Measurements from ENCODE around the gene CD160.
A peak's percentile ranks its signal among the peaks of the same experiment; 100 is the strongest.
"Not testable (repeated sequence)": the region's sequence is repeated elsewhere in the genome, so short reads cannot be mapped to it uniquely, and the experiment has no call there.

The CD160 gene, protein sequence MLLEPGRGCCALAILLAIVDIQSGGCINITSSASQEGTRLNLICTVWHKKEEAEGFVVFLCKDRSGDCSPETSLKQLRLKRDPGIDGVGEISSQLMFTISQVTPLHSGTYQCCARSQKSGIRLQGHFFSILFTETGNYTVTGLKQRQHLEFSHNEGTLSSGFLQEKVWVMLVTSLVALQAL

DNA sequence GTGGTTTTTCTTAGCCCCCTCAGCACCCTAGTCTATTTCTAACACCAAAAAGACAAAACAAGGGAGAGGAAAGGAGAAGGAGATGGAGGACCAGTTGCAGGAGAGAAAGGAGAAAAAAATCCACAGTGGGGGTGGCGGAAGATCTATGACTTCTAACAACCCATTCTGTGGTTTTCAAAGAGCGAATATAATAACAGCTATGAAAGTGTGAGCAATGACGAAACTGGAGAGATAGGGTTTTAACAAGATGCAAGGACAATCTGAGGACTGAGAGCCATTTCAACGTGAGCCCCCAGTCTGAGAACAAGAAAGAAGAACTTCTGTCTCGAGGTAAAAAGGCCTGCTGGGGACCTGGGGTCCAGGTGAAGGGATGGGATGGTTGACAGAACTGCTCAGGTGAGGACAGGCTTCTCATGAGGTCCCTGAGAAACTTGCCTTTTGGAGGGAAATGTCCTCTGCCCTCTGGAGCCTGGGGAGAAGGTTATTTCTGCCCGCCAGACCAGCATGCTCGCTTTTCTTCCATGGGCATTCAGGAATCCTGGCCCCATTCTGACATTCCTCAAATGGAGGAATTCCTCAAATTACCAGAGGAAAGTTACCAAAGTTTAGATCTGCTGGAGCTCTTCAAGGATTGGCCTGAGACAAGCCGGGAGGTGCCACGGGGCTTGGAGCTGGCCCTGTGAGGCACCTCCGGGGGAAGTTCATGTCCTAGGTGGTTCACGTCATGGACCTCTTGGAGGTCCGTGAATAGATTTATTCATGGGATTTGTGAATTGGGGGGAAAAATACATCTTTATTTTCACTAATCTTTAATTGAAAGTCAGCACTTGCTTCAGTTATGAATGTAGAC is at the start of gene CD160:
Gene CD160 (plus strand): TSS at position 270 of the 850 bp plus-strand sequence. CDS start 8,829 bp downstream, outside the sequence.
- no peak for FAIRE-seq

DNA sequence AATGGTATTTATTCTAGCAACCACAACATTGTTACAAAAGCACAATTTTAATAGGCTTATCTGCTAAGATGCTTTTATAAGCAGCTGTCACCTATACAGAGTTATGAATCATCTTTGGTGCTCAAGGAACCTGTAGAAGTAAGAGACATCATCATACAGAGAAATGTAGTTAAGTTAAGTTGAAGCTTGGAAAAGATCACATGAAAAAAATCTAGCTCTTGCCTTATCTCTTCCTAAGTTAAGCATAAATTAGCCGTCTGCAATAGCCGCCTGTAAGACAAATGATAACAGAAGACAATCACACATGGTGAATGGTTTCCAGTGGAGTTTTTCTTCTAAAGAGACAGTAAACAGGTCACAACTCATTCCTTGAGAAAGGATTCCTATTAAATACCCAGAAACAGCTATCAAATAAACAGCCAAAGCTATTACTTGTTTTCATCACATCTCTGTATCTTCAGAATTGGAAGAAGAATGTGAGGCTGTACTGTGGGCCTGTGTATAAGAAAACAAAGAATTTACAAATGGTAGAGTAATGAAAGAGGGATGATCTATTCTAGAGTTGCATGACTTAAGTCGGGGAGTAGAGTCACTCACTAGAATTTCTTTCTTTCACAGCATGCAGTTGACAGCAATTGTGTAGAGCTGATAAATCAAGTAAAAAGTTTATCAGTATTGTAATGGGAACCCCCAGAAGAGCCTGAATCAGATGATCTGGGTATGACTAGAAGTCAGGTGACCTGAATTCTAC is 48.1 kb upstream of the CD160 start:
- FAIRE-seq; DNase-seq (ENCODE audit: low spot score): not testable (repeated sequence)

More for the DNA sequence above, at the start of gene CD160:
- no peak for DNase-seq (ENCODE audit: low spot score)

DNA sequence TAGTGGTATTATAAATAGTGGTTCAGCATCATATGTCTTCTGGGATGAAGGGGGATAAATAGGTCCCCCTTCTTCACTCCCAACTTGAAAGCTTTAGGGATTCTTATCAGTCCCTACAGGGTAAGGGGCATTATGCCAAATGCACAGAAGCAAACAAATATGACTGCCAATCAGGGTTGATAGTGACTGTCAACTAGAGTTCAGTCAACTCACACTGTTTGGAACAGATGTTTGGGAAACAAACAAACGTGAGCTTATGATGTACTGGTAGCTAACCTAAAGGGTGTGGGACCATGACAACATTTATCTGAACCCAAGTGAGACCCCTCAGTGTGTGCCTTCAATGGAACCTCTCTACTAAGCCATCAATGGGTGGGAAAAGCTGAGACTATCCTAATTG is 46.1 kb upstream of the CD160 start:
- not testable (repeated sequence) for DNase-seq (ENCODE audit: low spot score); FAIRE-seq

DNA sequence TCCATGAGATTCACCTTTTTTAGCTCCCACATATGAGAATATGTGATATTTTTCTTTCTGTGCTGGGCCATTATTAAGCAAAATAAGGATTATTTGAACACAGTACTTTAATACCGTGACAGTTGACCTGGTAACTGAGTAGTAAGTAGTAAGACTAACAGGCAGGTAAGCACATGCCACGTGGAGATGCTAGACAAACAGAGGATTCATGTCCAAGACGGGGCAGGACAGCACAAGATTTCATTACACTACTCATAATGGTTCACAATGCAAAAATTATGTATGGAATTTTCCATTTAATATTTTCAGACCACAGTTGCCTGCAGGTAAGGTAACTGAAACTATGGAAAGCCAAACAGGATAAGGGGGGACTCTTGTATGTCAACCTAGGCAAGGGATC is 34.4 kb upstream of the CD160 start:
- not testable (repeated sequence) for FAIRE-seq

DNA sequence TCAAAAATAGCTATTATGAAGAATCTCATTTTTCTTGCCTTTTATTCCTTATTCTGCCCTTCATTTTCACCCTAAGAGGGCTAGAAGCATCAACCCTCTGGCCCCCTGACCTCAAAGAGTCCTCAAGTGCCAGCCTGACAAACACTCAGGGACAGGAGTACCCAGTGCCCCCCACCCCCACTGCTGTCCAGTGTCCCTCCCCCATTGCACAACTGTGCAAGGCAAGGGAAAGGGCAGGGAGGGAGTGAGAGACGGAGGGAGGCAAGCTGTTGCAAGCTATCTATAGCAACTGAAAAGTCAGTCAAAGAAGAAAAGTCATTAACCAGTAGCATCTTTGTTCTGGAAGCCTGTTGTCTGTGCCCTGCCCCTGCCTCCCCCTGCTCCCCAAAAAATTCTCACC is 33.2 kb upstream of the CD160 start:
- not testable (repeated sequence) for DNase-seq (ENCODE audit: low spot score); FAIRE-seq

More for the DNA sequence above, 34.4 kb upstream of the CD160 start:
- not testable (repeated sequence) for DNase-seq (ENCODE audit: low spot score)

DNA sequence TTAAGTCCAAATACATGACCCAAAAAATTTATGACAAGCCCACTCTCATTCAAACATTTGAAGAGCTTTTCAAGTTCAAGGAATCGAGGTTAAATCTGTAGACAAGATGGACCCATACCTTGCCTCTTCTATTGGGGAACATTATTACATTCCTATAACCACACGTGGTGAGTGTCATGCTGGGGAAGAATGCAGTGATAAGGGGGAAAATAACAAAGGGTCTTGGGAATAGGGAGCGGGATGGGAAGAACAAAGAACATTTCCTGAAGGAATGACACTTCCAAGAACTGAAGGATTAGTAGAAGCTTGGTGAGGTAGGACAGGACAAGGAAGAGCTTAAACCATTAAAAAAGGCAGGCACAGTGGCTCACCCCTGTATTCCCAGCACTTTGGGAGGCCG is 31.0 kb upstream of the CD160 start:
- FAIRE-seq = no peak

DNA sequence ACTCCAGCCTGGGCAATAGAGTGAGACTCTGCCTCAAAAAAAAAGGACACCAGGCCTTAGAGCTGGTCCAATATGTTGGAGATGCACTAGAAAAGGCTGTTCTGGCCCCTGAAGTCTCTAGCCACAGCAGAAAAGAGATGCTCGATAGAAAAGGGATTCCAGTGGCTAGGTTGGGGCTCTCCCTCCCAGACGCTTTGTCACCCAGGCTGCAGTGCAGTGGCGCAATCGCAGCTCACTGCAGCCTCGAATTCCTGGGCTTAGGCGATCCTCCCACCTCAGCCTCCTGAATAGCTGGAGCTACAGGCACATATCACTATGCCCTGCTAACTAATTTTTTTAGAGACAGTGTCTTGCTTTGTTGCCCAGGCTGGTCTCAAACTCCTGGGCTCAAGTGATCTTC is 30.4 kb upstream of the CD160 start:
- FAIRE-seq (no peak), DNase-seq (ENCODE audit: low spot score) (no peak)

More for the DNA sequence above, 31.0 kb upstream of the CD160 start:
- no peak for DNase-seq (ENCODE audit: low spot score)

DNA sequence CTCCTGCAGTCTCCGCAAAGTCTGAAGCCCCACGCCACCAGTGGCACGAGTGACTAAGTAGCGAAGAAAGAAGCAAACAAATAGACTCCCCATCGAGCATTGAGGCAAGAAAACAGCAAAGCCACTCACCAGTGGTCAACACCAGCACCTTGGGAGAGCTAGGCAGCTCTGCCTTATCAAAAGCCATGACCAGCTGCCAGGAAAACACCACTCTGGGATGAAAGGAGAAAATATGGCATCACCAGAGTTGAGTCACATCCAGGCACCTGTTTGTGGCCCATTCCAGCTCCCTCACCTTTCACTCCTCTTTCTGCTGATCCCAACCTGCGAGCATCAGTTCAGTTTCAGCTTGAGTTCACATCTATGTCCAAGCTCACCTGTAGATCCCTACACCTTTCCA is 29.4 kb upstream of the CD160 start:
- no peak for FAIRE-seq

DNA sequence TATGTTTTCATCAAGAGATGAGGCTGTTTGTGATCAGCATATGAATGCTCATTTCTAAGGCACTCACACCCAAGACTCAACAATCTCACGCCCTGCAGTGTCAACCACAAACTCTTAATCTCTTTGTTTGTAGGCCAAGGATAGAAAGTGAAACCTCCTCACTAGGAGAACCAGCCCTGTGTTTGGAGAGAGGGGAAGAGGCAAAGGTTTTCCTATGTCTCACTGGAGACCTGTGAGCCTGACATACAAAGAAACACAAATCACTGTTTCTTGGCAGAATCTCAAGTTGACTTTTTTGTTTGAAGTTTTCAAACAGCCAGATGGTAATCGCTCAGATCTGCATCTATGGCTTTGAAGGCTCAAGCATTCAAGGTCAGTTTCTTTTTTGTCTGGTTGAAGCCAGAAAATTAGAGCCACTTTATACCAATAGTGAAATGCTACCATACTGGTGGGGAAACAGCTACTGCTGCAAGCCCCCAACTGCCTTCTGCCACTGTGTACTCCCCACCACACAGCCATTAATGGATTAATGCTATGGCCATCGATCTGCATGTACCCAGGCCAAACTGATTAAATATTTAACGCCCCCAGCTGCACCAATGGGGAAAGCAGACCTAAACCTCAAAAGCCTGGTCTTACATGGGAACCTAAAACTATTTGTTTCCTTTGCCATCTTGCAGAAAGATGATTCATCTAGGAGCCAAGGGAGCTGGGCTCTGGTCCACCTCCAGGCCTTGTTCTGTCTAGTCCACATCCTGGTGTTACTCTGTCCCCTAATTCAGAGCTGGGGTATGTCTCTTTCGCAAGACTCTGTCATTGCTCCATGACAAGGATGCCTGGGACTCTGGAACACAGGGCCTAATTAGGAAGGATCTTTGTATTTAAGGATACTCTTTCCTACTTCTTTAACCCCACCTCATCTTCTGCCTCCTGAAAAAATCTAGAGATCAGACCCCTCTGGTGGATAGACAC is 28.4 kb upstream of the CD160 start:
- FAIRE-seq = no peak

More for the DNA sequence above, 29.4 kb upstream of the CD160 start:
- DNase-seq (ENCODE audit: low spot score) = no peak

DNA sequence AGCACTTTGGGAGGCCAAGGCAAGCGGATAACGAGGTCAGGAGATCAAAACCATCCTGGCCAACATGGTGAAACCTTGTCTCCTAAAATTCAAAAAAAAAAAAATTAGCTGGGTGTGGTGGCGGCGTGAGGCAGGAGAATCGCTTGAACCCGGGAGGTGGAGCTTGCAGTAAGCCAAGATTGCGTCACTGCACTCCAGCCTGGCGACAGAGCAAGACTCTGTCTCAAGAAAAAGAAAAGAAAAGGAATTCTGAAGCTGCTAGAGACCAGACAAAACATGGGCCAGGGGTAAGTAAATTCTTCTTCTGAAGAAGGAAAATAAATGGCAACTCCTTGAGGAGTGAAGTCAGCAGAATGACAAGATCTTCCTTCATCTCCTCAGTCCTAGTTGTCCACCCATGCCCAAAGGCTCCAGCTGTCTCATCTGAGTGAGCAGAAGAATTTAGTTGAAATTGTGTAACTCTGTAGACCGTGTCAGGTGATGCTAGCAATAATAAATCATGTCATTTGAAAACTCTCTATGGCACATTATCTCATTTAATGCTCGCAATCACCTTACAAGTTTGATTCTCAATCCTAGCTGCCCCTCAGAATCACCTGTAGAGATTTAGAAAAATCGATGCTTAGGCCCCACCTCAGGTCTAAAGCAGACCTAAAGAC is 26.4 kb upstream of the CD160 start:
- DNase-seq (ENCODE audit: low spot score) = no peak
- no peak for FAIRE-seq

More for the DNA sequence above, 28.4 kb upstream of the CD160 start:
- peak; percentile 23 for DNase-seq (ENCODE audit: low spot score)

DNA sequence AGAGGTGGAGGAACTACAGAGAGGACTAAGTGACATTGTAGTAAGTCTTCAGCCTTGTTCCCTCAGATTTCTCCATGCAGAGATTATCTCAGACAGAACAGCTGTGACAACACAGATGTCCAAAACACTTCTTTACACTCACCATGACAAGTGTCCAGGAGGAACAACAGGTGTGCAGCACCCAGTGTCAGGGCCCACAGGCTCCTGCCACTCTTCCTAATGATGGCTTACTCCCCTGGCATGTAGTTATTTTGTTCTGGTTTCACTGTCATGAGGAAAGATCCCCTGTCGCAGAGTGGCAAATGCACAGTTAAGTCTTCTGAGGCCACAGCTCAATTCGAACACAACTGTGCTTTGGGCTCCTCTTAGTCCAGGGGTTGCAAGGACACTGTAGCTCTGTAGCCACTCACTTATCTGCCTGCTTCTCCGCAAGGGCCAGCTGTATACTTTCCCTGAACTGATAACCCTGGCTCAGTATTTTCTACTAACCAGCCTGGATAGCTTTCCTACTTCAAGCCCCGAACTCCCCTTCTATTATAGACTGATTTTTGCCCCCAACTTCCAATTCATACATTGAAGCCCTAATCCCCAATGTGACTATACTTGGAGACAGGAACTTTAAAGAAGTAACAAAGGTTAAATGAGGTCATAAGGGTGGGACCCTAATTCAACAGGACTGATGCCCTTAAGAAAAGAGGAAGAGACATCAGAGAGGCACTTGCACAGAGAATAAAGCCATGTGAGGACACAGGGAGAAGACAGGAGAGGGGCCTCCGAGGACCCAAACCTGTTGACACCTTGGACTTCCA is 23.3 kb upstream of the CD160 start:
- FAIRE-seq = no peak
- DNase-seq (ENCODE audit: low spot score) = no peak

DNA sequence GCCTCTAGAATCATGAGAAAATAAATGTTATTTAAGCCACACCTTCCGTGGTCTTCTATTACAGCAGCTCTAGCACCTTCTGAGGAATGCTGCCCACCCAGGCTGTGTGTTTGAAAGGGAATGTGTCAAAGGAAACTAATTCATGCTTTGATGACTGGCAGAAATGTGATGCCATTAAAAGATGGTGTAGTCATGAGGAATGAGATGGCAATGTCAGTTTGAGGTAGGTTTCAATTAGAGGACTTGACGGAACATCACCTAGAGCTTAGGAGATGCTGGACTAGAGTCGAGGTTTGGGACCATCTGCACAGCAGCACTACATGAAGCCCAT is 22.7 kb upstream of the CD160 start:
- FAIRE-seq (no peak), DNase-seq (ENCODE audit: low spot score) (no peak)

DNA sequence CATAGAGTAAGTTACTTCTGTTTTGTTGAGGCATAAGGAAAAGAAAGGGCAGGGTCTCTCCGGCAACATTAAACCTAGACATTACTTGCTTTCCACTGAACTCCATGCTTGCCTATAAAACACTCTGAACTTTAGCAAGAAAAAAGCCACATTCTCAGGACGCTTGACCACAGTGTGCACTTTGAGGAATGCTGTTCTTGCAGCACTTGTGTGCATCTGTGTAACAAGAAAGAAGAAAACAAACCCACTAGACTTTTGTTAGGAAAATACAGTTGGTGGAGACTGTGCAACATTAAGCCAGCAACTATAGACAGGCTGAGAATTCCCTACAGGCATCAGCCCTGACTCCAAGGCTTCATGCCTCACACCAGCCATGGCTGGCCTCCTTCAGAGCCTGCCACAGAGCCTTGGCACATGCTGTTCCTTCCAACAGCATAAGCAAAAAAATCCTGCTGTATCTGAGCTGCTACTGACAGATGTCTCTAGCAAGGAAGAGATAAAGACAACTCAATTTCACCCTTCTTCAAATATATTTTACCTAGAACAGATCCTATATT is 17.9 kb upstream of the CD160 start:
- DNase-seq (ENCODE audit: low spot score) = no peak
- FAIRE-seq = no peak

DNA sequence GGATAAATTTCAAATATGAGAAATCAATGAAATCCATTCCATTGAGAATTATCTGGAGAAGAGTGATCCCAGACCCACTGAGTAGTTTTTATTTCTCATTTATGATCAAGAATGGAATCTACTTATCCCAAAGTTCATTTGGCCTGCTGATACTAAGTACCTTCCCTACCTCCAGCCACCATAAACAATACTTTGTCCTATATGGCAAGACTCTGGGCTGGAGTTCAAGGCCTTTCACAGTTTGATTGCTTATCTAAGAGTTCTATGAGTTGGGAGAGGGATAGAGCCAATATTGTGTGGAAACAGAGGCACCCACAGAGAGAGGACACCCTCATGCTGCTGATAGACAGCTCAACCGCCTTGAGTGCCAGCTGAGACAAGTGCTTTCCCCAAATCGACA is 17.2 kb upstream of the CD160 start:
- DNase-seq (ENCODE audit: low spot score) = no peak
- no peak for FAIRE-seq

DNA sequence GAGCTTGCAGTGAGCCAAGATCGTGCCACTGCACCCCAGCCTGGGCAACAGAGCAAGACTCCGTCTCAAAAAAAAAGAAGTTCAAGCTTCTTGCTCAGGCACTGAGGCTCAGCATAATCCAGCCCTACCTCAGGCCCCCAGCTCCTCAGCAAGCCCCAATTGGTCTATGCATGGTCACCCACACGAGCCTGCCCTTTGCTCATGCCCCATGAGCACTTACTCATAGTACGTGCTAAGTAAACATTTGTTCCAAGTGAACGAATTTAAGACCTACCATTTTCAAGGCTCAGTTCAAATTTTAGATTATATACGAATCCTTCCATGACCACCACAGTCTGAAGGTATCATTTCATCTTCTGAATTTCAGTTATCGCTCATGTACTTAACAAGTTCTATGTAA is 16.5 kb upstream of the CD160 start:
- FAIRE-seq = no peak

DNA sequence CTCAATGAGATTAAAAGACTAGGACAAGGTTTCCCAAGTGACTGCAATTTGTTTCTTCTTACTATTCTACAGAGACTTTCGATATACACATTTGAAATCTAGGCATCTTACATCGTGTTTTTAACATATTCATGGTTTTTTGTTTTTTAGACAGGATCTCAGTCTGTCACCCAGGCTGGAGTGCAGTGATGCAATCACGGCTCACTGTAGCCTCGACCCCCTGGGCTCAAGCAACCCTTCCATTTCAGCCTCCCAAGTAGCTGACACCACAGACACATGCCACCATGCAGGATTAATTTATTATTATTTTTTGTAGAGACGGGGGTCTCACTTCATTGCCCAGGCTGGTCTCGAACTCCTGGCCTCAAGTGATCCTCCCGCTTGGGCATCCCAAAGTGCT is 13.7 kb upstream of the CD160 start:
- FAIRE-seq (no peak), DNase-seq (ENCODE audit: low spot score) (no peak)

More for the DNA sequence above, 16.5 kb upstream of the CD160 start:
- DNase-seq (ENCODE audit: low spot score) = no peak

DNA sequence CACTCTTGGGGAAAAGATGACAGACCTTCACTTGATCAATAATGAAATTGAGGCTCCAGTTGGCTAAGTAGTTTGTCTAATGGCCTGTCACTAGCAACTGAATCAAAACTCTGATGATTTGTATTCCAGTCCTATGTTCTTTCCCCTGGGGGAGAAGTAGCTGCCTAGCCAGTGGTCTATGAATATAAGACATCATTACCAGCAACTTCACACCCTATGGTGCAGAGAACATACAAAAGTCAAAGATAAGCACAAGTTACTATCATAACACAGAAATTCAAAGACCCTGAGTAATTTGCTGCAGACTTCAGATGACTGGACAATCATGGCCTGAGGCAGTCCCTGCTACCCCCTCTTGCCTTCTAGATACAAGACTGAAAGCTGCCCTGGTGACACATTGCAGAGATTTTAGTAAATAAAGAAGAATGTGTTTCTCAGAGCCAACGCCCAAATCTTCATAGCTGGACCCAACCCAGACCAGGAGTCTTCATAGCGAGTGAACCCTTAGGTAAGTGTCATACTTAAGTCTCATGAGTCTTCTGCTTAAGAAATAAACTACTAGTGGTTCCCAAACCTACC is 13.1 kb upstream of the CD160 start:
- DNase-seq (ENCODE audit: low spot score) = peak; percentile 22
- FAIRE-seq = no peak

DNA sequence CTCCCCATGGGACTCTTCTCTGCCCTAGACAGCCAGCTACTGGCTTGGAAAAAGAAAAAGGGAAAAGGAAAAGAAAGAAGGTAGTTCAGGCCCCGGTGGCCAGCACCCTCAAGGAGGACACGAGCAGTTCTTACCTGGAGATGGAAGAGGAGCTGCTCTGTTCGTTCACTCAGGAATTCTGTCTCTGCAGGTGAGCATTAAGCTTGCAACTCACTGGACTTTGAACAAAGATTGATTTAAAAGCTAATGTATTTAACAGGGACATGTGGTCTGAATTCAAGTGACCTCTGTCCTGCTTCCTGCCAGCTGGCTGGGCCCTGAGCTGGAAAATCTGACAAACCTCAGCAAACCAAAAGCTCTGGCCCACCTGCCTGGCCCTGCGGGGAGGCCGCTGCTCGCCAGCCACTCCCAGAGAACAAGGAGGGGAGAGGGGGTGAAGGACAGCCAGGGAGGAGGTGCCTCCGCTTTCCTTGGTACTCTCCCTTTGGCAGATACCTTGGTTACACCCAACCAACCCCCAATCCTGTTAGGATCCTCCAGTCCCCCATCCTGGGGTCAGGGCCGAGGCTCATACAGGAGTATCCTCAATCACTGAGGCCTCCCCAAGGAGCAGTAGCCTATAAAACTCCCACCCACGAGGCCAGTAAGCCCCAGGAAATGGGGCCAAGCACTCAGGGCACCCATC is 12.0 kb upstream of the CD160 start, which contains the start of gene PDZK1:
Gene PDZK1 (minus strand): TSS at position 186 of the 685 bp plus-strand sequence. CDS start 19,347 bp downstream, outside the sequence.
- no peak for DNase-seq (ENCODE audit: low spot score)
- no peak for FAIRE-seq

Data from urothelium cell line (cell line).